Measurements from ENCODE around the gene CFAP97D2. TPM values are rescaled to one million over a fixed set of nuclear protein-coding genes. Genes with fewer than 3 reads are reported as not detected.
A peak's percentile ranks its signal among the peaks of the same experiment; 100 is the strongest.

Gene CFAP97D2
- total RNA-seq, 5 donors from 2014 or later (not counting 1 experiment from before 2014, with no cell fraction given), result 0.92 to 4.5 (median 2.6) TPM

DNA sequence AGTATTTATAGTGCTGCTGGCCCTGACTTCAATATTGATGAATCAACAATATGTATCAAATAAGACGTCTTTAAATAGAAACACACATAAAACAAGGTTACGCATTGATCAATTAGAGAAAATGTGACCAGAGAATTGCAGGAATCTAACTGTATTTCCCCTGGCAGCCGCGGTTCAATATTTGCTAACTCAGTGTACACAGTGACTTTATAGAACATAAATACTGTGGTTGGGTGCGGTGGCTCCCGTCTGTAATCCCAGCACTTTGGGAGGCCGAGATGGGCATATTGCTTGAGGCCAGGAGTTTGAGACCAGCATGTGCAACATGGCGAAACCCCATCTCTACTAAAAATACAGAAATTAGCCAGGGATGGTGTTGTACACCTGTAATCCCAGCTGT lies 79.5 kb downstream of the CFAP97D2 start:
- ChIA-PET POLR2A (no interaction called here), CTCF (no interaction called here)
- H3K9me3 Mint-ChIP-seq, result no peaks in the 10 kb centered on the region
- H3K27ac Mint-ChIP-seq, result no peak overlapping the region
- no peaks in the 10 kb centered on the region for H3K27me3 ChIP-seq (replicated peaks in 1 of 2; ENCODE audit: control insufficient read depth in 2 of 2, extremely low read depth in 1 of 2, insufficient read depth in 2 of 2, low read length in 1 of 2)
- ATAC-seq (replicated peaks in 1 of 4), result no peak
- WGBS (ENCODE audit: insufficient coverage), result 100% methylated on average over 3 of the region's 8 CpGs
- no peaks in the 10 kb centered on the region for H3K9me3 ChIP-seq
- peaks cover 10 to 18% of the 10 kb centered on the region in 2 experiments for H3K4me1 ChIP-seq (ENCODE audit: control insufficient read depth in 1 of 2, extremely low read depth in 1 of 2, insufficient read depth in 2 of 2, low read length in 2 of 2)
- peaks cover 8 to 74% of the 10 kb centered on the region in 2 donors for H3K36me3 ChIP-seq (ENCODE audit: control insufficient read depth in 2 of 2, extremely low read depth in 1 of 2, insufficient read depth in 1 of 2, low read length in 1 of 2)
- H3K27ac ChIP-seq (ENCODE audit: low read length), result no peak overlapping the region
- no peak for DNase-seq
- no peaks in the 10 kb centered on the region for H3K27me3 Mint-ChIP-seq
- H3K4me3 ChIP-seq (ENCODE audit: control insufficient read depth in 1 of 2, extremely low read depth in 1 of 2, low read length in 1 of 2), result no peak overlapping the region
- peaks cover 66% of the 10 kb centered on the region for H3K36me3 Mint-ChIP-seq
- H3K4me3 Mint-ChIP-seq, result no peak overlapping the region
- peaks cover 25 to 40% (median 38%) of the 10 kb centered on the region in 3 donors for H3K4me1 Mint-ChIP-seq

DNA sequence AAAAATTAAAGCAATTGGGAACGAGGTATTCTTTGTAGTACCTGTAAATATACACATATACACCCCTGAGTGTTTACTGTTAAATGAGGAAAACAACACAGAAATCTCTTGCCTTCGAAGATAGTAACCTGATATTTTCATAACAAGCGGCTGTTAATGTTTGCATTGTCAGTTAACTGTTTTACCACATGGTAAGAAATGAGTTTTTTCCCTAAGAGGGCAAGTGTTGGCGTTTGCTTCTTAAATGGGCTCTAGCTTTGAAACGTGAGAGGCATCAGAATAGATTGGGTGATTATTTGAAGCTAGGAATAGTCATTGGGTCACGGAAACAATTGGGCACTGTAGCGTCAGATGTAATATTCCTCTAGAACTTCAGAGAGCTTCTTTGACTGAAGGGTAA lies 80.3 kb downstream of the CFAP97D2 start:
- ATAC-seq (replicated peaks in 1 of 4), result no peak
- DNase-seq, result no peak
- Mint-ChIP-seq H3K27me3 (no peaks in the 10 kb centered on the region), H3K4me1 (peaks cover 29 to 45% (median 40%) of the 10 kb centered on the region in 3 donors), H3K9me3 (no peaks in the 10 kb centered on the region), H3K4me3 (no peak overlapping the region), H3K27ac (no peak overlapping the region), H3K36me3 (peaks cover 67% of the 10 kb centered on the region)
- ChIA-PET POLR2A (no interaction called here), CTCF (interaction anchor here in 1 of 2 donors (0.6 kb wide), 1 partner anchor 310 kb away, joined by 3 read pairs; no protein-coding TSS in a partner anchor)
- Histone ChIP-seq H3K36me3 (ENCODE audit: control insufficient read depth in 2 of 2, extremely low read depth in 1 of 2, insufficient read depth in 1 of 2, low read length in 1 of 2) (peaks cover 8 to 72% of the 10 kb centered on the region in 2 donors), H3K27ac (ENCODE audit: low read length) (no peak overlapping the region), H3K4me1 (ENCODE audit: control insufficient read depth in 1 of 2, extremely low read depth in 1 of 2, insufficient read depth in 2 of 2, low read length in 2 of 2) (peaks cover 10 to 24% of the 10 kb centered on the region in 2 experiments), H3K4me3 (ENCODE audit: control insufficient read depth in 1 of 2, extremely low read depth in 1 of 2, low read length in 1 of 2) (no peak overlapping the region), H3K27me3 (replicated peaks in 1 of 2; ENCODE audit: control insufficient read depth in 2 of 2, extremely low read depth in 1 of 2, insufficient read depth in 2 of 2, low read length in 1 of 2) (no peaks in the 10 kb centered on the region), H3K9me3 (no peaks in the 10 kb centered on the region)
- WGBS (ENCODE audit: insufficient coverage), result 90% methylated on average over 3 of the region's 7 CpGs

DNA sequence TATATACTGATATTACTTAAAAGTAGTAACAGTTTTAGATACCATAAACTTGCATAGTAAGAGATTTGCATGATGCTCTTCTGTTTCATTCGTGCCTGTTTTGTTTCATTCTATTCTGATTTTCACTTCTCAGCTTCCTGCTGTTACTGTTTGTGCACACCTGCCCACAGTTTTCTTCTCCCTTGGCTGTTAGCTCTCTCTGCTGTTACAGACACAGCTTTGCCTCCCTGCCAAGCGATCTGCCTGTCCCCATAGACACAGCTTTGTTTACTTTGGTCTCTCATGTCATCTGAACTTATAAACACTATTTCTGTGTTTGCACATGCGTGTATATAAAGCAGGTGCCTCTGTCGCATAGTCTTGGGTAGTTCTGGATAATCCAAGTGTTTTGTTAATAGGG lies 80.9 kb downstream of the CFAP97D2 start:
- no peak overlapping the region for H3K27ac Mint-ChIP-seq
- ATAC-seq (replicated peaks in 1 of 4), result no peak
- no peak for DNase-seq
- H3K4me1 ChIP-seq (ENCODE audit: control insufficient read depth in 1 of 2, extremely low read depth in 1 of 2, insufficient read depth in 2 of 2, low read length in 2 of 2), result peaks cover 10 to 30% of the 10 kb centered on the region in 2 experiments
- no peaks in the 10 kb centered on the region for H3K27me3 ChIP-seq (replicated peaks in 1 of 2; ENCODE audit: control insufficient read depth in 2 of 2, extremely low read depth in 1 of 2, insufficient read depth in 2 of 2, low read length in 1 of 2)
- no peak overlapping the region for H3K4me3 Mint-ChIP-seq
- H3K4me1 Mint-ChIP-seq, result peaks cover 29 to 44% (median 41%) of the 10 kb centered on the region in 3 donors
- CTCF ChIA-PET, result no interaction called here
- H3K9me3 Mint-ChIP-seq, result no peaks in the 10 kb centered on the region
- peaks cover 66% of the 10 kb centered on the region for H3K36me3 Mint-ChIP-seq
- H3K4me3 ChIP-seq (ENCODE audit: control insufficient read depth in 1 of 2, extremely low read depth in 1 of 2, low read length in 1 of 2), result no peak overlapping the region
- WGBS (ENCODE audit: insufficient coverage), result 95% methylated on average over 3 of the region's 4 CpGs
- no peak overlapping the region for H3K27ac ChIP-seq (ENCODE audit: low read length)
- POLR2A ChIA-PET, result no interaction called here
- peaks cover 5 to 68% of the 10 kb centered on the region in 2 donors for H3K36me3 ChIP-seq (ENCODE audit: control insufficient read depth in 2 of 2, extremely low read depth in 1 of 2, insufficient read depth in 1 of 2, low read length in 1 of 2)
- H3K27me3 Mint-ChIP-seq, result no peaks in the 10 kb centered on the region
- no peaks in the 10 kb centered on the region for H3K9me3 ChIP-seq

DNA sequence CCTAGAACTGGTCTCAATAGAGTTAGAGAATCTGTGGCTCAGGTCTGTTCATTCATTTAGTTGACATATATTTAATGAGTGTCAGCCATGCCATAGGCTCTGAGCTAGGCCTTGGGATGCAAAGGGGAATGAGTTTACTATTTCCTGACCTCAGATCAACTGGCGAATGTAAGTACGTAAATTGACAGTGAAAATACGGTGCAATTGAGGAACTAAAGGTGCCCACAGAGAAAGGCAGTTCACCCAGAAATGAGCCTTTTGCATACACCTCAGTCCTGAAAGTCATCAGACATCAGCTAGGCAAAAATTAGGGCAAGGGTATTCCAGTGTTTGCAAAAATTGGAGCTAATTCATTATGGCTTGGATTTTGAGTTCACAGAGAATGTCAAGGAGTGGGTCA lies 81.8 kb downstream of the CFAP97D2 start:
- CTCF ChIA-PET, result no interaction called here
- POLR2A ChIA-PET, result interaction anchor here in 1 of 2 donors (0.6 kb wide), 1 partner anchor 36 kb away, joined by 3 read pairs; no protein-coding TSS in a partner anchor
- H3K9me3 ChIP-seq, result no peaks in the 10 kb centered on the region
- Mint-ChIP-seq H3K36me3 (peaks cover 65% of the 10 kb centered on the region), H3K27me3 (no peaks in the 10 kb centered on the region), H3K27ac (peak overlapping the region; percentile 60 to 82), H3K4me1 (peaks cover 29 to 49% (median 44%) of the 10 kb centered on the region in 3 donors), H3K9me3 (no peaks in the 10 kb centered on the region), H3K4me3 (no peak overlapping the region)
- DNase-seq (no peak), ATAC-seq (replicated peaks in 1 of 4) (no peak)
- H3K27ac ChIP-seq (ENCODE audit: low read length), result no peak overlapping the region
- peaks cover under 1 to 66% of the 10 kb centered on the region in 2 donors for H3K36me3 ChIP-seq (ENCODE audit: control insufficient read depth in 2 of 2, extremely low read depth in 1 of 2, insufficient read depth in 1 of 2, low read length in 1 of 2)
- H3K27me3 ChIP-seq (replicated peaks in 1 of 2; ENCODE audit: control insufficient read depth in 2 of 2, extremely low read depth in 1 of 2, insufficient read depth in 2 of 2, low read length in 1 of 2), result no peaks in the 10 kb centered on the region
- H3K4me1 ChIP-seq (ENCODE audit: control insufficient read depth in 1 of 2, extremely low read depth in 1 of 2, insufficient read depth in 2 of 2, low read length in 2 of 2), result peaks cover 10 to 32% of the 10 kb centered on the region in 2 experiments
- WGBS (ENCODE audit: insufficient coverage), result 70% methylated on average over 3 of the region's 3 CpGs
- no peak overlapping the region for H3K4me3 ChIP-seq (ENCODE audit: control insufficient read depth in 1 of 2, extremely low read depth in 1 of 2, low read length in 1 of 2)

DNA sequence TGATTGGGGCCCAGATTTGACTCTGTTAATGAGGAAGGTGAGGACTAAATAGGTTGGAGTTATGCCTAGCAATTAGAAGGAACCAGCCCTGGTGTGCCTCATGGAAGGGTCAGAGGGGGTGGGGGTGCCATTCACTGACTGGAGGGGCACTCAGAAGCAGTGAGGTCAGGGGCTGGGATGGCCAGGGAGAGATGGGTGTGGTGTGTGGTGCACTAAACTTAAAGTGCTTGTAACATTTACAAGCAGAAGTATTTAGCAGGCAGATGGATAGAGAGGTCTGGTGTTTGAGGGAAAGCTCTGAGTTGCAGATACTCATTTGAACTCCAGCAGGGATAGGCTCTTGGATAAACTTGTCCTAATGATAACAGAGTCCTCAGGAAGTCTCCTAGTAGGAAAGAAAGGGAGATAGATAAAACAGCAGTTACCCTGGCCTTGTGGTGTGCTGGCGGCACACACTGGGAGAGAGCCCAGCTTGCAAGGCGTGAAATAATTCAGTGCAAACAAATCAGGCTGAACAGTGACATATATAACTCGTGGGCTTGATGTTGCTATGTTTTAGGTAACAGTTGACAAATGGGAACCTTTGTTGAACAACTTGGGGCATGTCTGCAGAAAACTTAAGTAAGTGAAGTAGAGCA lies 82.4 kb downstream of the CFAP97D2 start:
- Mint-ChIP-seq H3K4me3 (no peak overlapping the region), H3K27me3 (no peaks in the 10 kb centered on the region), H3K27ac (peak overlapping the region; percentile 60 to 82), H3K9me3 (no peaks in the 10 kb centered on the region), H3K4me1 (peaks cover 29 to 52% (median 42%) of the 10 kb centered on the region in 3 donors), H3K36me3 (peaks cover 66% of the 10 kb centered on the region)
- WGBS (ENCODE audit: insufficient coverage), result 87% methylated on average over 3 of the region's 3 CpGs
- ChIA-PET POLR2A (interaction anchor here in 1 of 2 donors (0.6 kb wide), 1 partner anchor 35 kb away, joined by 3 read pairs; no protein-coding TSS in a partner anchor), CTCF (no interaction called here)
- DNase-seq, result no peak
- H3K27me3 ChIP-seq (replicated peaks in 1 of 2; ENCODE audit: control insufficient read depth in 2 of 2, extremely low read depth in 1 of 2, insufficient read depth in 2 of 2, low read length in 1 of 2), result no peaks in the 10 kb centered on the region
- H3K4me3 ChIP-seq (ENCODE audit: control insufficient read depth in 1 of 2, extremely low read depth in 1 of 2, low read length in 1 of 2), result no peak overlapping the region
- peaks cover 10 to 38% of the 10 kb centered on the region in 2 experiments for H3K4me1 ChIP-seq (ENCODE audit: control insufficient read depth in 1 of 2, extremely low read depth in 1 of 2, insufficient read depth in 2 of 2, low read length in 2 of 2)
- no peak for ATAC-seq (replicated peaks in 1 of 4)
- peaks cover 0 to 66% of the 10 kb centered on the region in 2 donors for H3K36me3 ChIP-seq (ENCODE audit: control insufficient read depth in 2 of 2, extremely low read depth in 1 of 2, insufficient read depth in 1 of 2, low read length in 1 of 2)
- no peaks in the 10 kb centered on the region for H3K9me3 ChIP-seq
- no peak overlapping the region for H3K27ac ChIP-seq (ENCODE audit: low read length)

DNA sequence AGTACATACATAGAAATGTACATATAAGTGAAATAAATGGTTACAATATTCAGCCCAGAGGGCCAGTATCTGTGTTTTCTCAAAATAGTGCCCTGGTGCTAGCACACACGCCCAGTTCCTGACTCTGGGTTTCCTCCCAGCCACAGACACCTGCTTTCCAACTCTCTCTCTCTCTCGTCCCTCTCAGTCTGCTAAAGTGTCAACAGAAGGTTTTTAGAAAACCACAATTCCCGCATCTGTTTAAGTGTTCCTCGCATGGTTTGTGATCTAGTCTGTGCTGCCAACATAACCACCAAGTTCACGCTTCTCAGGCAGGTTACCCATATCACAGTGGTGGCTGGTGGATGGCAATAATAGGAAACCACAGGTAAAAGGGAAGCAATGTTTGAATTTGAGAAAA lies 84.5 kb downstream of the CFAP97D2 start:
- Mint-ChIP-seq H3K27me3 (no peaks in the 10 kb centered on the region), H3K4me3 (peak overlapping the region in 2 of 3 donors; percentile 26 to 46), H3K9me3 (no peaks in the 10 kb centered on the region), H3K36me3 (peaks cover 69% of the 10 kb centered on the region), H3K27ac (peak overlapping the region; percentile 76 to 91), H3K4me1 (peaks cover 38 to 62% (median 57%) of the 10 kb centered on the region in 3 donors)
- ATAC-seq (replicated peaks in 1 of 4) (peak; percentile 15 to 78 (median 56)), DNase-seq (peak in 26 of 35 experiments; percentile 4 to 70 (median 21))
- no peaks in the 10 kb centered on the region for H3K27me3 ChIP-seq (replicated peaks in 1 of 2; ENCODE audit: control insufficient read depth in 2 of 2, extremely low read depth in 1 of 2, insufficient read depth in 2 of 2, low read length in 1 of 2)
- H3K4me1 ChIP-seq (ENCODE audit: control insufficient read depth in 1 of 2, extremely low read depth in 1 of 2, insufficient read depth in 2 of 2, low read length in 2 of 2), result peaks cover 10 to 57% of the 10 kb centered on the region in 2 experiments
- WGBS (ENCODE audit: insufficient coverage), result 7% methylated on average over 2 of the region's 5 CpGs
- H3K9me3 ChIP-seq, result no peaks in the 10 kb centered on the region
- H3K4me3 ChIP-seq (ENCODE audit: control insufficient read depth in 1 of 2, extremely low read depth in 1 of 2, low read length in 1 of 2), result no peak overlapping the region
- ChIA-PET POLR2A (no interaction called here), CTCF (no interaction called here)
- peaks cover 0 to 69% of the 10 kb centered on the region in 2 donors for H3K36me3 ChIP-seq (ENCODE audit: control insufficient read depth in 2 of 2, extremely low read depth in 1 of 2, insufficient read depth in 1 of 2, low read length in 1 of 2)
- H3K27ac ChIP-seq (ENCODE audit: low read length), result peak overlapping the region; percentile 40

All from T-cell (primary cell).